Measurements from ENCODE around the gene PEX11B. TPM values are rescaled to one million over a fixed set of nuclear protein-coding genes. Genes with fewer than 3 reads are reported as not detected.

Gene PEX11B
- total and polyA plus RNA-seq, 5 donors from 2014 or later, result 14.2 to 71.8 (median 58.3) TPM

DNA sequence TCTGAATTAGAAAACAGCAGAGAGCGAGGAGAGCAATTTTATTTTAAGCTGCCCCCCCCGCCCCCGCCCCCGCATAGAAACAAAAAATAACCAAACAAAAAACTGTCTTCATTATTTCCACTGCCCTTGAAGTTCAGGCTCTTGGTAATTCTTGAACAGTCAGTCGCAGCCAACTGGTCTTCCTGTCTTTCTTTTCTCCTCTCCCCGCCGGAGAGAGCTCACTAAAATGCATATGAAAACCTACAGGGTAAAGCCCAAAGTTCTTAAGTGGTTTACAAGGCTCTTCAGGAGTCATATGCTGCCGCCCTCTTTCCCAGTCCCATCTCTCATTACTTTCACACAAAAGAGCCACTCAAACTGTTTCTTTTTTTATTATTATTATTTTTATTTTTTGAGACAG lies 31.7 kb downstream of the PEX11B start:
- Mint-ChIP-seq H3K9me3 (no peaks in the 10 kb centered on the region), H3K36me3 (no peaks in the 10 kb centered on the region), H3K27ac (no peak overlapping the region), H3K4me3 (peak overlapping the region; percentile 24 to 76 (median 72)), H3K27me3 (peaks cover 52% of the 10 kb centered on the region), H3K4me1 (peaks cover 0 to 21% (median 11%) of the 10 kb centered on the region in 4 donors)
- no peak for ATAC-seq (ENCODE audit: low read depth in 2 of 2)
- Histone ChIP-seq H3K4me3 (ENCODE audit: low read depth, low read length) (no peak overlapping the region), H3K27me3 (ENCODE audit: control insufficient read depth, insufficient read depth, low read length) (peaks cover 14% of the 10 kb centered on the region), H3K36me3 (ENCODE audit: control insufficient read depth, insufficient read depth, low read length) (no peaks in the 10 kb centered on the region), H3K4me1 (ENCODE audit: control insufficient read depth, insufficient read depth, low read length, poor library complexity, severe bottlenecking) (peaks cover 11% of the 10 kb centered on the region), H3K27ac (ENCODE audit: insufficient read depth, low read length, poor library complexity, severe bottlenecking) (no peak overlapping the region), H3K9me3 (ENCODE audit: control insufficient read depth in 2 of 2, low read length in 2 of 2) (no peaks in the 10 kb centered on the region)
- no peak for DNase-seq

DNA sequence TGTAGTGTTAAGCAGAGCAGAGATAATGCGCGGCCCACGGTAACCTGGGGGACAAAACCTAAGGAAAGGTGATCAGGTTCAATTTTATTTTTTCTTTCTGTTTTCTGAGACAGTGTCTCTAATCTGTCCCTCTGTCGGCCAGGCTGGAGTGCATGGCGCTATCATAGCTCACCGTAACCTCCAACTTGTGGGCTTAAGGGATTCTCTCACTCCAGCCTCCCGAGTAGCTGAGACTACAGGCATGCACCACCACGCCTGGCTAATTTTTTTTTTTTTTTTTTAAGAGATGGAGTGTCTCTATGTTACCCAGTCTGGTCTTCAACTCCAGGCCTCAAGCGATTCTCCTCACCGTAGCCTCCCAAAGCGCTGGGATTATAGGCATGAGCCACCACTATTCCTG lies 32.1 kb downstream of the PEX11B start:
- Histone ChIP-seq H3K9me3 (ENCODE audit: control insufficient read depth in 2 of 2, low read length in 2 of 2) (no peaks in the 10 kb centered on the region), H3K36me3 (ENCODE audit: control insufficient read depth, insufficient read depth, low read length) (no peaks in the 10 kb centered on the region), H3K27me3 (ENCODE audit: control insufficient read depth, insufficient read depth, low read length) (peaks cover 14% of the 10 kb centered on the region), H3K4me3 (ENCODE audit: low read depth, low read length) (peak overlapping the region; percentile 54), H3K4me1 (ENCODE audit: control insufficient read depth, insufficient read depth, low read length, poor library complexity, severe bottlenecking) (peaks cover 11% of the 10 kb centered on the region), H3K27ac (ENCODE audit: insufficient read depth, low read length, poor library complexity, severe bottlenecking) (no peak overlapping the region)
- H3K4me1 Mint-ChIP-seq, result peaks cover 0 to 21% (median 11%) of the 10 kb centered on the region in 4 donors
- H3K27me3 Mint-ChIP-seq, result peaks cover 57% of the 10 kb centered on the region
- H3K27ac Mint-ChIP-seq, result no peak overlapping the region
- H3K36me3 Mint-ChIP-seq, result no peaks in the 10 kb centered on the region
- ATAC-seq (ENCODE audit: low read depth in 2 of 2) (no peak), DNase-seq (no peak)
- H3K4me3 Mint-ChIP-seq, result peak overlapping the region; percentile 76 to 91 (median 87)
- no peaks in the 10 kb centered on the region for H3K9me3 Mint-ChIP-seq

DNA sequence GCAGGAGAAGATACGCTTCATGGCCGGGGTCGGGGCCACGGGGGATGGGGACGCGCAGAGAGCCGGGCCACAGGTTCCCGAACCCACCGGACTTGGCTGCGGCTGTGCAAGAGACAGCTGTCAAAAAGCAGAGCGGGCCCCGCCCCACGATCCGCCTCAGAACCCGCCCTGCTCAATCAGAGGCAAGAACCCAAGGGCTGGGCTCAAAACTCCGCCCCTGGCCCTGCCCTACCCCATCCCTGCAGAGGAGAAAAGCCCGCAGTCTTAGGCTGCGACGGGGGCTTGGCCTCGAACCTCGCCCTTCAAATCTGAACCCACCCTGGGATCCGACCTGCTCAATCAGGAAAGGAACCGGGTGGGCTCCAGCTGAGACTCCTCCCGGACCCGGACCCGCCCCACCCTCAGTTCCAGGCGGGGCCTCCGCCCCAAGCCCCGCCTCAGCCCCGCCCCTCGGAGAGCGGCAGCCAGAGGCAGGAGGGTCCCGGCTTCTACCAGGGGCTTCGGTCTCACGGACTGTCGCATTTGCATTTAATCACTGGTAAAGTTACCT lies 32.7 kb downstream of the PEX11B start, which contains the start of gene ANKRD35:
Gene ANKRD35, minus strand, starts transcription at position 129 of the 550 bp plus-strand sequence. Its CDS starts 108 bp downstream, at position 21.
- H3K36me3 ChIP-seq (ENCODE audit: control insufficient read depth, insufficient read depth, low read length), result no peaks in the 10 kb centered on the region
- H3K9me3 ChIP-seq (ENCODE audit: control insufficient read depth in 2 of 2, low read length in 2 of 2), result no peaks in the 10 kb centered on the region
- peaks cover 11% of the 10 kb centered on the region for H3K4me1 ChIP-seq (ENCODE audit: control insufficient read depth, insufficient read depth, low read length, poor library complexity, severe bottlenecking)
- Mint-ChIP-seq H3K27ac (no peak within 1 kb of the TSS), H3K4me1 (peaks cover 0 to 21% (median 11%) of the 10 kb centered on the region in 4 donors), H3K4me3 (peak within 1 kb of the TSS; percentile 76 to 91 (median 87)), H3K27me3 (peaks cover 58% of the 10 kb centered on the region), H3K9me3 (no peaks in the 10 kb centered on the region), H3K36me3 (no peaks in the 10 kb centered on the region)
- H3K27me3 ChIP-seq (ENCODE audit: control insufficient read depth, insufficient read depth, low read length), result peaks cover 14% of the 10 kb centered on the region
- peak; percentile 83 to 89 (median 87) for DNase-seq
- ATAC-seq (ENCODE audit: low read depth in 2 of 2), result peak; percentile 99
- H3K4me3 ChIP-seq (ENCODE audit: low read depth, low read length), result peak within 1 kb of the TSS; percentile 54
- H3K27ac ChIP-seq (ENCODE audit: insufficient read depth, low read length, poor library complexity, severe bottlenecking), result no peak within 1 kb of the TSS

DNA sequence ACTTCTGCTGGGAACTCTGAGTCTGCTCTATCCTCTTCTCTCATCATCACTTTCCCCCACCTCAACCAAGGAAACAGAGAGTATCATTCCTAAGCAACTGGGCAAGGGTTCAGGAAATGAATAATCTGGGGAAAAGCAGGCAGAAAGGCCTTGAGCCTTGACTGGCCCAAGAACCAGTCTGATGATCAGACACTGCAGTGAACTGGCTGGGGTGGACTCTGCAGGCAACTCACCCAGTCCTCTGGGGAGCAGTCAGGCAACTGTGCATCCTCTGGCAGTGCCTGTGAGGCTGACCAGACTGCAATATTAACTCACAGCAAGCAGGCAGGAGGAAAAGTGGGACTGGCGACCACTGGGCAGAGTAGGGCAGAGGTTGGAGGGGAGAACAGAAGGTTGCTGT lies 33.8 kb downstream of the PEX11B start:
- H3K9me3 Mint-ChIP-seq, result no peaks in the 10 kb centered on the region
- peaks cover 11% of the 10 kb centered on the region for H3K4me1 ChIP-seq (ENCODE audit: control insufficient read depth, insufficient read depth, low read length, poor library complexity, severe bottlenecking)
- DNase-seq (no peak), ATAC-seq (ENCODE audit: low read depth in 2 of 2) (no peak)
- H3K4me1 Mint-ChIP-seq, result peaks cover 6 to 21% (median 12%) of the 10 kb centered on the region in 4 donors
- H3K27ac Mint-ChIP-seq, result no peak overlapping the region
- H3K4me3 ChIP-seq (ENCODE audit: low read depth, low read length), result no peak overlapping the region
- H3K27me3 ChIP-seq (ENCODE audit: control insufficient read depth, insufficient read depth, low read length), result peaks cover 14% of the 10 kb centered on the region
- H3K4me3 Mint-ChIP-seq, result peak overlapping the region in 3 of 4 donors; percentile 41 to 91 (median 89)
- no peaks in the 10 kb centered on the region for H3K36me3 Mint-ChIP-seq
- H3K27ac ChIP-seq (ENCODE audit: insufficient read depth, low read length, poor library complexity, severe bottlenecking), result no peak overlapping the region
- H3K27me3 Mint-ChIP-seq, result peaks cover 62% of the 10 kb centered on the region
- no peaks in the 10 kb centered on the region for H3K9me3 ChIP-seq (ENCODE audit: control insufficient read depth in 2 of 2, low read length in 2 of 2)
- H3K36me3 ChIP-seq (ENCODE audit: control insufficient read depth, insufficient read depth, low read length), result no peaks in the 10 kb centered on the region

DNA sequence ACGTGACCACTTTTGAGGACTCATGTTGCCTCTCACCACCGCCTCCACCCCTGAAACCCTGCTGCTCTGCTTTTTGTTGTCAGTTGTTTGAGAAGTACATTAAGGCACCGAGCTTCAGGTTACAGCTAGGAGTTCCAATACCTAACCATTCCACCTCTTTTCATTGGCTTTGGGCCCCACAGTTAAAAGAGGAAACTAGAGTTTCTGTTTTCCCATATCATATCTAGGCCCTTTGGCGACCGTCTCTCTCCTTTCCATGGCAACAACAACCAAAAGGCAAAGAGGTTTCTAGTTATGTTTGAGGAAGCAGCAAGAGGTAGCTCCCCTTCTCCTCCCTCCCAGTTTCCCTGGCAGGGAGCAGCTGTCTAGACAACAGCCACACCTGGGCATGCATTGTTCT lies 38.7 kb downstream of the PEX11B start:
- Histone ChIP-seq H3K36me3 (ENCODE audit: control insufficient read depth, insufficient read depth, low read length) (no peaks in the 10 kb centered on the region), H3K27ac (ENCODE audit: insufficient read depth, low read length, poor library complexity, severe bottlenecking) (no peak overlapping the region), H3K9me3 (ENCODE audit: control insufficient read depth in 2 of 2, low read length in 2 of 2) (no peaks in the 10 kb centered on the region), H3K4me1 (ENCODE audit: control insufficient read depth, insufficient read depth, low read length, poor library complexity, severe bottlenecking) (no peaks in the 10 kb centered on the region), H3K27me3 (ENCODE audit: control insufficient read depth, insufficient read depth, low read length) (peaks cover 12% of the 10 kb centered on the region), H3K4me3 (ENCODE audit: low read depth, low read length) (no peak overlapping the region)
- no peaks in the 10 kb centered on the region for H3K36me3 Mint-ChIP-seq
- no peak for DNase-seq
- H3K4me1 Mint-ChIP-seq, result peaks cover 0 to 8% (median 3%) of the 10 kb centered on the region in 4 donors
- no peak for ATAC-seq (ENCODE audit: low read depth in 2 of 2)
- H3K27me3 Mint-ChIP-seq, result peaks cover 59% of the 10 kb centered on the region
- peak overlapping the region in 1 of 3 donors; percentile 61 for H3K27ac Mint-ChIP-seq
- no peak overlapping the region for H3K4me3 Mint-ChIP-seq
- no peaks in the 10 kb centered on the region for H3K9me3 Mint-ChIP-seq

DNA sequence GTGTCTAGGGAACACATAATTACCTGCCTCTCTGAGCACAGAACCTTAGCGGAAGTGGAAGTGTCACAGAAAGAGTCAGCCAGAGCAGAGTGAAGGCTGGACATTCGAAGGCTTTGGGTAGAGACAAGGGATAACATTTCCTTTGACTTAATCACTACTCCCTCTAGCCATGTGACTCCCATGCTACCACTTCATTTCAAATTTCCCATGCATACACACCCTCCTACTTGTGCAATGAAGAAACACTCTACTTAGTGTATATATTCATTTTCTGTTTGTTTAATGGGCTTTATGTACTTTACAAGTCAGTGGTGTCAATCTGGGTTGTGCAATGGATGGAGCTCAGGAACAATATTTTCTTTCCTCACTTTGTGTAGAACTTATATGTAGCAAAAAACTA lies 39.8 kb downstream of the PEX11B start:
- peaks cover 57% of the 10 kb centered on the region for H3K27me3 Mint-ChIP-seq
- H3K27ac Mint-ChIP-seq, result no peak overlapping the region

DNA sequence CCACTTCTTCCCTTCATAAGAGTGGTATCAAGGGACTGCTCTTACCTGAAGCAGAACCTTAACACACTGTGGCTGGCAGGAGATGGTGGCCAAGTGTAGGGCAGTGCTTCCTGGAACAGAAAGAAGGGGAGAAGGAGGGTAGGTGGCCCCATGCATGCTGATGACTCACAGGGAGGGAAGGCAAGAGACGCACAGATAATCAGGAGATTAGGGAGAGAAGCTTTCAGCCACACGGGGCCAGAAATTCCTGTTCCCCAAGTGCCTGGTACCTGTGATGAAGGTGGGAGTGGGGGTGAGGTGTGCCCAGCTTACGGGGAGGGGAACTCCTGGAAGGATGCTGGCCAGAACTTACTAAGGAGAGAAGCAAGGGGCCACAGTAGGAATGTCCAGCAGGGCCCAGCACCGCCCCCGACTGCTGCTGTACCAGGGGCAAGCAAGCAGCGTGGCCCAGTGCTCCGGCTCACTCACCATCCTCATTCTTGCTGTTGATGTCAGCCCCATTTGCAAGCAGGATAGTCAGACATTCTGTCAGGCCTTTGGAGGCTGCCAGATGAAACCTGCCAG lies 40.5 kb downstream of the PEX11B start:
- Histone ChIP-seq H3K4me3 (ENCODE audit: low read depth, low read length) (no peak overlapping the region), H3K27me3 (ENCODE audit: control insufficient read depth, insufficient read depth, low read length) (no peaks in the 10 kb centered on the region), H3K36me3 (ENCODE audit: control insufficient read depth, insufficient read depth, low read length) (no peaks in the 10 kb centered on the region), H3K27ac (ENCODE audit: insufficient read depth, low read length, poor library complexity, severe bottlenecking) (no peak overlapping the region), H3K9me3 (ENCODE audit: control insufficient read depth in 2 of 2, low read length in 2 of 2) (no peaks in the 10 kb centered on the region), H3K4me1 (ENCODE audit: control insufficient read depth, insufficient read depth, low read length, poor library complexity, severe bottlenecking) (no peaks in the 10 kb centered on the region)
- Mint-ChIP-seq H3K9me3 (no peaks in the 10 kb centered on the region), H3K36me3 (no peaks in the 10 kb centered on the region), H3K4me3 (no peak overlapping the region), H3K27ac (no peak overlapping the region), H3K27me3 (peaks cover 57% of the 10 kb centered on the region), H3K4me1 (peaks cover 0 to 8% (median 2%) of the 10 kb centered on the region in 4 donors)
- no peak for DNase-seq
- ATAC-seq (ENCODE audit: low read depth in 2 of 2), result no peak

More for the DNA sequence above, 39.8 kb downstream of the PEX11B start:
- no peak overlapping the region for H3K4me3 Mint-ChIP-seq
- no peaks in the 10 kb centered on the region for H3K36me3 Mint-ChIP-seq
- H3K9me3 Mint-ChIP-seq, result no peaks in the 10 kb centered on the region
- Histone ChIP-seq H3K9me3 (ENCODE audit: control insufficient read depth in 2 of 2, low read length in 2 of 2) (no peaks in the 10 kb centered on the region), H3K4me1 (ENCODE audit: control insufficient read depth, insufficient read depth, low read length, poor library complexity, severe bottlenecking) (no peaks in the 10 kb centered on the region), H3K27me3 (ENCODE audit: control insufficient read depth, insufficient read depth, low read length) (peaks cover 3% of the 10 kb centered on the region), H3K4me3 (ENCODE audit: low read depth, low read length) (no peak overlapping the region), H3K27ac (ENCODE audit: insufficient read depth, low read length, poor library complexity, severe bottlenecking) (no peak overlapping the region), H3K36me3 (ENCODE audit: control insufficient read depth, insufficient read depth, low read length) (no peaks in the 10 kb centered on the region)
- peaks cover 0 to 8% (median 0%) of the 10 kb centered on the region in 4 donors for H3K4me1 Mint-ChIP-seq
- no peak for ATAC-seq (ENCODE audit: low read depth in 2 of 2)
- DNase-seq, result no peak

DNA sequence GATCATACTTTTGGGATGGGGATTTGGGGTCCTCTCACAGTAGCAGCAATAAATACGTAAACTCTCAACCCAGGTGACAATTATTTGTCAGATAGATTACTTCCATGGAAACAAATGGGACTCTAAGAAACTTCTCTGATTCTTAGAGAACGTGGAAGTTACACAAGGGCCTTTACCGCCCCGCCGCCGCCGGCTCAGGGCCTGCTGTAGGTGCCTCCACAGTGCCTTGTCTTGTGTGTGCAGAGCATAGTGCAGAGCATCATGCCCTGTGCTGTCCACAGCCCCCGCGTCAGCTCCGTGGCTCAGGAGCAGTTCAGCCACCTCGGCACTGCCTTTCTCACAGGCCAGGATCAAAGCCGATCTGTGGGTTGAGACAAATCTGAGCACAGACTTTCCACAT lies 43.9 kb downstream of the PEX11B start:
- Mint-ChIP-seq H3K4me3 (peak overlapping the region in 1 of 4 donors; percentile 4), H3K4me1 (peaks cover 4 to 19% (median 13%) of the 10 kb centered on the region in 4 donors), H3K27me3 (peaks cover 50% of the 10 kb centered on the region), H3K36me3 (no peaks in the 10 kb centered on the region), H3K9me3 (no peaks in the 10 kb centered on the region), H3K27ac (no peak overlapping the region)
- Histone ChIP-seq H3K9me3 (ENCODE audit: control insufficient read depth in 2 of 2, low read length in 2 of 2) (no peaks in the 10 kb centered on the region), H3K27me3 (ENCODE audit: control insufficient read depth, insufficient read depth, low read length) (peaks cover 2% of the 10 kb centered on the region), H3K27ac (ENCODE audit: insufficient read depth, low read length, poor library complexity, severe bottlenecking) (no peak overlapping the region), H3K4me3 (ENCODE audit: low read depth, low read length) (no peak overlapping the region), H3K36me3 (ENCODE audit: control insufficient read depth, insufficient read depth, low read length) (no peaks in the 10 kb centered on the region), H3K4me1 (ENCODE audit: control insufficient read depth, insufficient read depth, low read length, poor library complexity, severe bottlenecking) (peaks cover 13% of the 10 kb centered on the region)
- ATAC-seq (ENCODE audit: low read depth in 2 of 2) (no peak), DNase-seq (no peak)

Measured in CD4-positive, CD25-positive, alpha-beta regulatory T cell (primary cell).